Measurements from ENCODE around the gene LHFPL3.
"Not testable (repeated sequence)": the region's sequence is repeated elsewhere in the genome, so short reads cannot be mapped to it uniquely, and the experiment has no call there.

The LHFPL3 gene

DNA sequence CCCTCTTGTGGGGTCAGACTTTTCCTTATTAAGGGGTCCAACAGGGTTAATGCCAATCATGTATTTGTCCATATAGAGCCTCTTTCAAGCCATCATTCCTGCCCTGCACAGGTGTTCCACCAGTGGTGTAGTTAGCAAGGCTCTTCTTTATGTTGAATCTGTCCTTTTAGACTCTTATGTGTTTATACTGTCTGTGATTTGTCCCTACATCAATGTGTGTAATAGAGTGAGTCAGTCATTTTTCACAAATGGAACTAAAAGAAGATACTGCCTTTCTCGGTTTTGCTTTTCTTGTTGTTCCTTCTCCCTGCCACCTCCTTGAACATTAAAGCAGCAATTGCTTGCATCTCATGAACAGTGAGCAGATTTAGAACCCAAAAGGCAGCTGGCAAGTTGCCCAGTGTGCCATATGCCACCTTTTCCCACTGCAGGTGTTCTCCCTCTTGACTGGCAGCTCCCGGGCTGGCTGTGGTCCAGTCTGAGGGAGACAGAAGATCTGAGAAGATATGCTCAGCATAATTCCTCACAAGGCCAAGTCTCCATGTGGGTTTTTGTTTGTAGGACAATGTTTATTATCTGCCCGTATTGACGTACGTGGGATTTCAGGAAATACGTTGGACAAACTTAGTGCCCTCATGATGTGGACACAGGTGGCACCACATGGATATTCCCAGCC is 154.1 kb downstream of the LHFPL3 start:
- DNase-seq (ENCODE audit: low read depth, low spot score): no peak

DNA sequence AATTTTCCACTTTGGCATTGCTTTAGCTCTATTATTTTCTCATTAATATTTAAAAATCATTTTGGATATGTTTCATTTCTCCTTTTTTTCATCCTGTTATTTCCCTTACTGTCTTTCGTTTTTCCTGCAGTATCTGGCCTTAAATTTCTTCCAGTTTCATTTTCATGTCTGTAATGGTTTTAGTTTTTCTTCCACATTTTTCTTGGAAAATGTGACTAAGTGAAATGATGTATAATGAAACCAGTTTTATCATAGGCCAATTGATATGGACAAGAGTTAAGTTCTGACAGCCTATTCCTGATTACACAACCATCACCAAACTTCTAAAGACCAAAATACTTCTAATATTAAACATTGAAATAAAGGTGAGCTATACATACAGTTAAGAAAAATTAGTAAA is 158.5 kb downstream of the LHFPL3 start:
- DNase-seq (ENCODE audit: low read depth, low spot score): no peak

DNA sequence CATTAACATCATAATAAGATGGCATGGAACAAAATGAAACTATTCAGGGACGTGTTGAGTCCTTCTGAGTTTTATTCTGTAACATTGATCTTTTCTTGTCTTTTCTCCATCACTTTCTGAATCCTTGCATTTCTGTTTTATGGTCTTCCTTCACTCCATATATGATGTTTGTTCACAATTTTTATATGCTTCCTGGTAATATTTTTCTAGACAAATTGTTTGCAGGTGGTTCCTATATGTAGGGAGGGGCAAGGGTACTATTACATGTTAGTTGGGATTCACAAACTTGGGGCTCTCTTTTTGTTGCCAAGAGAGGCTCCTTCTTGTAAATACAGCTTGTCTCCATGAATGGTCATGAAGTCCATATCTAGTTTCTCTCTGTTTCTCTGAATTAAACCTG is 159.2 kb downstream of the LHFPL3 start:
- DNase-seq (ENCODE audit: low read depth, low spot score): no peak

GRCh38 chr7:104497379-104497967 is 169.1 kb downstream of the LHFPL3 start:
- DNase-seq (ENCODE audit: low read depth, low spot score): no peak

GRCh38 chr7:104499975-104500374 is 171.6 kb downstream of the LHFPL3 start:
- DNase-seq (ENCODE audit: low read depth, low spot score): no peak

DNA sequence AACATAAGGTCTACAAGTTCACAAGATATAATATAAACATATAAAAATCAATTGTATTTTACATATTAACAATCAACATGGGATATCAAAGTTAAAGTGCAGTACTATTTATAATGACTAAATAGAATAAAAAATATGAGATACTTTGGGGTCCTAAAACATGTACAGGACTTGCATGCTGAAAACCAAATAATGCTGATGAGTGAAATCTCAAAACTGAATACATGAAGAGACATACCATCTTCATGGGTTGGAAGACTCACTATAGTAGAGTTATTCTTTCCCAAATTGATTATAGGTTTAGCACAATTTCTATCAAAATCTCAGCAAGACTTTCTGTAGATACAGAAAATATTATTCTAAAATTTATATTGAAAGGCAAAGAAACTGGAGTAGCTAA is 181.5 kb downstream of the LHFPL3 start:
- DNase-seq (ENCODE audit: low read depth, low spot score): no peak

- no peak for DNase-seq (ENCODE audit: low read depth, low spot score)
Measured at GRCh38 chr7:104524853-104525252, 196.4 kb downstream of the LHFPL3 start.

GRCh38 chr7:104528142-104528541 is 199.7 kb downstream of the LHFPL3 start:
- DNase-seq (ENCODE audit: low read depth, low spot score): no peak

- no peak for DNase-seq (ENCODE audit: low read depth, low spot score)
Measured at GRCh38 chr7:104529567-104529966, 201.2 kb downstream of the LHFPL3 start.

- no peak for DNase-seq (ENCODE audit: low read depth, low spot score)
Measured at GRCh38 chr7:104530251-104530650, 201.8 kb downstream of the LHFPL3 start.

DNA sequence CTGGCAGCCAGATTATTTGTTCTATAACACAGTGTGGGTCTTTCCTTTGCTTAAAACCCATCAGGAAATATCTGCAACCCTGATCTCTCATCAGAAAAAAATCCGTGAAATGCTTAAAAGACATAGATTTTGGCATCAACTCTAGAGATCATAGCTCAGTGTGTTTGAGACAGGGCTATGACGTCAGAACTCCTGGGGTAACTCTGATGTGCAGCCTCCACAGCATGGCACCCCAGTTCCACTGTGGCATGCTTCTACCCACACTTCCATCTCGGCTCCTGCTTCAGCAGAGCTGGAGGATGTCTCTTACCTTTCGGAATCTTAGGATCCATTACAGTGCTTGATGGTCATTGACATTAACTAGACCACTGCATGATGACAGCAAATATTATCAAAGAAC is 205.7 kb downstream of the LHFPL3 start:
- DNase-seq (ENCODE audit: low read depth, low spot score): no peak

GRCh38 chr7:104535841-104536240 is 207.4 kb downstream of the LHFPL3 start:
- DNase-seq (ENCODE audit: low read depth, low spot score): no peak

DNA sequence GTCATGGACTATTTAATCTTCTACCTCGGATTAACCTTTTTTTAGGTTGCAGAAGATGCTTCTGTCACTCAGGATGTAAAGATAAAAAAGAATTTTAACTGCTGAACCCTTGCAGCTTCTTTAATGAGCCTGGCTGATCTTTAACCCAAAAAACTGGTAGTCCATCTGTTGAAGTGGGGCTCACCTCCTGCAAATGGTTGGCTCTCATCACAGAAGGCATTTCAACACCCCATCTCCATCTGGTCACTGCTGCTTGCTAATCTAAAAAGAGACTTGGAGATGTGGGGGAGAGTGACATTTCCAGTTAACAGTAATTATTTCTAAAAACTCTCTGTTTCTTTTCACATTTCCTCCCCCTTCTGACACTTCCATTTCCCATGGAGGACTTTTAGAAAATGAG is 208.6 kb downstream of the LHFPL3 start:
- DNase-seq (ENCODE audit: low read depth, low spot score): no peak

DNA sequence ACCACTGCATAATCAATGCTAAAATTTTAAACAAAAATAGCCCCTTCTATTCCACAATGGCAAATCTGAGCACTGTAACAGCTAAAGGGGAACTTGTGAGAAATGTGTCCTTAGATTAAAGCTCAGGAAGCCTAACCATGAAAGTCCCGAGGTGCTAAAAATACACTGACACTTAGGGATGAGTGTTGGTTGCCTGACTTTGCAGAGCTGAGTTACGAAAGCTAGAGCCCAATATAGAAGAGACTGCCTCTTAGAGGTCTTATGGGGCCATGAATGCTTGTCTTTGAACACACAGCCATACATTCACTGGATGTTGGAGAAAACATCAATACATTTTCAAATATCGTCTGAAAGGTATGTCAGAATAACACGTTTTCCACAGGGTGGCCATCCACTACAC is 209.7 kb downstream of the LHFPL3 start:
- DNase-seq (ENCODE audit: low read depth, low spot score): no peak

DNA sequence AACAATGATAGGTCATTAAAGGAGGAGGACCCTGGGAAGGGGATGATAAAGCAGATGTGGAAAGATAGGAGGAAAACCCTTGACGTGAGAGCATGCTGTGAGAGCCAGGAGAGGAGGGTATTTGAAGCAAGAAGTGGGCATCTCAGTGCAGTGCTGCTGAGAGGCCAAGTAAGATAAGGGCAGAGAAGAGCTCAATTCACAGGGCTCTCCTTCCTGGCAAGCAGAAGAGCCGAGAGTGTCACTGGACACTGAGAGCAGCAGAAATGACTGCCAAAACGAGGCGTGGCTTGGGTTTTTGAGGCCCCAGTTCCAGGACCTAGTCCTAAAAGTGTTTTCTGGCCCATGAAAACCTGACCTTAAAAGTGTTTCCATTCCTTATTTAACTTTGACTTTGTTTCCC is 213.5 kb downstream of the LHFPL3 start:
- DNase-seq (ENCODE audit: low read depth, low spot score): no peak

DNA sequence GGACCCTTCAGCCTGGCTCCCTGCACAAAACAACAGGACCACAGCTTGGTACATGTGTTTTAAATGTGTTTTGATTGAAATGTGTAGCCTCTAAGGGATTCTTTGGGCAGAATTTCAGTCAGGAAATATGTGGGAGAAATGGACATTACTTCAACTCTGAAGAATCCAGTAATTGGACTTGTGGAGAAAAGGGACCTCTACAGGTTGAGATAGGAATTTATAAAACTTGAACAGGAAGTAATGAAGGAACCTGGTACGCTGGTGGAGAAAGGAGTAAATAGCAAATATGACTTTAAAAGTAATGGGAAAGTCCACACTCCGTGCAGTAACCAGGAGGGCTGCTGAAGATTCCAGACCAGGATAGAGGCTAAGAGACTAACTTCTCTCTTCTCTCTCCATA is 220.5 kb downstream of the LHFPL3 start:
- no peak for DNase-seq (ENCODE audit: low read depth, low spot score)

GRCh38 chr7:104550362-104550761 is 222.0 kb downstream of the LHFPL3 start:
- DNase-seq (ENCODE audit: low read depth, low spot score): no peak

DNA sequence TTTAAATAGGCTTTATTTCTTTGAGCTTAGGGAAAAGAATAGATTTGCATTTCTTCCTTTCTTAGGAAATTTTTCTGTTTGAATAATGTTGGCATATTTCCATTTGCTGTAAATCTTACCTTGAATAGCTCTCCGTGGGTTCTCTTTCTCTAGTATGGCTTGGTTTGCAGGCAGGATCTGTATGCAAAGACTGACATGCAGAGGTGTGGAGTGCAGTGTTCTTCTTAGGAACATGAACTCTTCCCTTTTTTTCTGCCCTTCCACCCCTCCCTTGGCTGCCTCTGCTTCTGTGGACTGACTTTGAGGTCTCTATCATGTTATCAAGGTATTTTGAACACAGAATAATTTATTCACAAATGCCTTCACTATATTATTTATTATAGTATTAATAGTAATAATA is 222.8 kb downstream of the LHFPL3 start:
- no peak for DNase-seq (ENCODE audit: low read depth, low spot score)

GRCh38 chr7:104552102-104552501 is 223.7 kb downstream of the LHFPL3 start:
- DNase-seq (ENCODE audit: low read depth, low spot score): peak; percentile 33

- no peak for DNase-seq (ENCODE audit: low read depth, low spot score)
Measured at GRCh38 chr7:104553074-104553473, 224.7 kb downstream of the LHFPL3 start.

GRCh38 chr7:104563350-104563901 is 235.0 kb downstream of the LHFPL3 start:
- DNase-seq (ENCODE audit: low read depth, low spot score): not testable (repeated sequence)

DNA sequence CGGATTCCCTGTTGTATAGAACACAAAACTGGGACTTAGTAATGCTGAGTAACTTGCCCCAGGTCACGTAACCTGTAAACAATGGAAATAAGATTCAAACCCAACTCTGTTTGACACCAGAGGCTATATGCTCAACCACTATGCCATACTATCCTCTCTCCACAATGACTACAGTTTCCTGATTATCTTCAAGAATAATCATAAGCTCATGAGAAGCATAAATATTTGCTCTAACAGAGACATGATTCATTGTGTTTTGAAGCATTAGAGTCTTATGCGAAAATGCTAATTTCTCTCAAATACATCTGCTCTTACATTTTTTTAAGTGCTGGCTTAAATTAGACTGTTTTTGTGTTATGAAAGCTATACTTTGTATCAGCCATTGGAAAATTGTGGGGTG is 241.3 kb downstream of the LHFPL3 start:
- DNase-seq (ENCODE audit: low read depth, low spot score): no peak

- no peak for DNase-seq (ENCODE audit: low read depth, low spot score)
Measured at GRCh38 chr7:104572554-104572953, 244.2 kb downstream of the LHFPL3 start.
